Progenitor cell of endocrine pancreas (in vitro differentiated cells): ENCODE data around the gene VARS2. TPM values are rescaled to one million over a fixed set of nuclear protein-coding genes. Genes with fewer than 3 reads are reported as not detected.
"Not testable (repeated sequence)": the region's sequence is repeated elsewhere in the genome, so short reads cannot be mapped to it uniquely, and the experiment has no call there.

Experiments used
- DNase-seq: peaks from one replicate; pipeline ENCODE4 v3.0.0; 2021; ENCODE audit warnings: low spot score; ENCODE audit not compliant: unreplicated experiment
- H3K27ac Mint-ChIP-seq: 2 replicates; pipeline ENCODE4 v1.8.0; 2021; ENCODE audit warnings: mild to moderate bottlenecking, moderate library complexity, mixed read lengths
- H3K27me3 Mint-ChIP-seq: 2 replicates; pipeline ENCODE4 v1.8.0; 2021; ENCODE audit warnings: mixed read lengths
- H3K36me3 Mint-ChIP-seq: 2 replicates; pipeline ENCODE4 v1.8.0; 2022; ENCODE audit warnings: mixed read lengths; ENCODE audit not compliant: insufficient read depth
- H3K4me1 Mint-ChIP-seq: 2 replicates; pipeline ENCODE4 v1.8.0; 2021; ENCODE audit warnings: low read depth, mixed read lengths
- H3K4me3 Mint-ChIP-seq: 2 replicates; pipeline ENCODE4 v1.8.0; 2021; ENCODE audit warnings: low read depth, mild to moderate bottlenecking, moderate library complexity, mixed read lengths
- H3K9me3 Mint-ChIP-seq: 2 replicates; pipeline ENCODE4 v1.8.0; 2021; ENCODE audit warnings: low read depth, mixed read lengths
- total RNA-seq: library from RNA; stranded (reverse); gene quantifications from 2 replicates; pipeline ENCODE4 v1.2.1, GENCODE V29; 2021
- TF ChIP-seq, protein P1 (sequence below): fragments of 200-600 bp; sonication (generic); IDR thresholded peaks from one replicate; pipeline ENCODE4 v1.5.0; 2021; ENCODE audit warnings: antibody characterized with exemption, mild to moderate bottlenecking; ENCODE audit not compliant: unreplicated experiment

The VARS2 gene
- total RNA-seq, 1 donor from 2014 or later: 58.0 TPM

DNA sequence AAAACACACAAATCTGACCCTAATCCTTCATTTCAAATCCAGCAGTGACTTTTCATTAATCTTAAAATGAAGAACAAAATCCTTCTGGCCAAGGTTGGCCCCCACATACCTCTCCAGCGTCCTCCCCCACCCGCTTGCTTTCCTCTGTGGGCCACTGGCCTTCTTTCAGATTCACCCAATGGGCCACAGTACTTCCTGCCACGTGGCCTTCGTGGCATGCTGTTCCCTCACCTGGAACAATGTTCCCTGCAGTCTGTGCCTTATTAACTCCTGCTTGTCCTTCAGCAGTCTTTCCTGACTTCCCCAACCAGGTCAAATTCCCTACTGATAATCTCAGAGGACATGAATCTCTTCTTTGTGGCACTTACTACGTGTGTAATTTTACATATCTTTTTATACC, 11.3 kb upstream of the VARS2 start:
- Mint-ChIP-seq H3K4me1 (peaks cover 3% of the 10 kb centered on the region), H3K4me3 (no peak overlapping the region), H3K27me3 (no peaks in the 10 kb centered on the region), H3K36me3 (peaks cover 8% of the 10 kb centered on the region), H3K27ac (peak overlapping the region; percentile 70), H3K9me3 (no peaks in the 10 kb centered on the region)
- no peak for DNase-seq
- TF ChIP-seq, protein P1, sequence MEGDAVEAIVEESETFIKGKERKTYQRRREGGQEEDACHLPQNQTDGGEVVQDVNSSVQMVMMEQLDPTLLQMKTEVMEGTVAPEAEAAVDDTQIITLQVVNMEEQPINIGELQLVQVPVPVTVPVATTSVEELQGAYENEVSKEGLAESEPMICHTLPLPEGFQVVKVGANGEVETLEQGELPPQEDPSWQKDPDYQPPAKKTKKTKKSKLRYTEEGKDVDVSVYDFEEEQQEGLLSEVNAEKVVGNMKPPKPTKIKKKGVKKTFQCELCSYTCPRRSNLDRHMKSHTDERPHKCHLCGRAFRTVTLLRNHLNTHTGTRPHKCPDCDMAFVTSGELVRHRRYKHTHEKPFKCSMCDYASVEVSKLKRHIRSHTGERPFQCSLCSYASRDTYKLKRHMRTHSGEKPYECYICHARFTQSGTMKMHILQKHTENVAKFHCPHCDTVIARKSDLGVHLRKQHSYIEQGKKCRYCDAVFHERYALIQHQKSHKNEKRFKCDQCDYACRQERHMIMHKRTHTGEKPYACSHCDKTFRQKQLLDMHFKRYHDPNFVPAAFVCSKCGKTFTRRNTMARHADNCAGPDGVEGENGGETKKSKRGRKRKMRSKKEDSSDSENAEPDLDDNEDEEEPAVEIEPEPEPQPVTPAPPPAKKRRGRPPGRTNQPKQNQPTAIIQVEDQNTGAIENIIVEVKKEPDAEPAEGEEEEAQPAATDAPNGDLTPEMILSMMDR: no peak

DNA sequence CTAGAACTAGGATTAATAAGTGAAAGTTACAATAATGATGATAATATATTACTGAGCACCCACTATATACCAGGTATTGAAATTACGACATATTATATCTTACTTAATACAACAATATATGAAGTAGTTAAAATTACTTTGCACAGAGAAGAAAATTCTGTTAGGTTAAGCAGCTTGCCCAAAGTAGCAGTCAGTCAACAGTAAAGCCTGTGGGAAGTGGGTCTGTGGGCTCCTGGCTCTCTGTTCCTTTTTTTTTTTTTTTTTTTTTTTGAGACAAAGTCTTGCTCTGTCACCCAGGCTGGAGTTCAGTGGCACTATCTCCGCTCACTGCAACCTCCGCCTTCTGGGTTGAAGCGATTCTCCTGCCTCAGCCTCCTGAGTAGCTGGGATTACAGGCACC, 10.8 kb upstream of the VARS2 start:
- no peak for DNase-seq
- Mint-ChIP-seq H3K4me3 (no peak overlapping the region), H3K4me1 (peaks cover 5% of the 10 kb centered on the region), H3K27me3 (no peaks in the 10 kb centered on the region), H3K9me3 (no peaks in the 10 kb centered on the region), H3K36me3 (peaks cover 7% of the 10 kb centered on the region), H3K27ac (no peak overlapping the region)
- TF ChIP-seq, protein P1: no peak

DNA sequence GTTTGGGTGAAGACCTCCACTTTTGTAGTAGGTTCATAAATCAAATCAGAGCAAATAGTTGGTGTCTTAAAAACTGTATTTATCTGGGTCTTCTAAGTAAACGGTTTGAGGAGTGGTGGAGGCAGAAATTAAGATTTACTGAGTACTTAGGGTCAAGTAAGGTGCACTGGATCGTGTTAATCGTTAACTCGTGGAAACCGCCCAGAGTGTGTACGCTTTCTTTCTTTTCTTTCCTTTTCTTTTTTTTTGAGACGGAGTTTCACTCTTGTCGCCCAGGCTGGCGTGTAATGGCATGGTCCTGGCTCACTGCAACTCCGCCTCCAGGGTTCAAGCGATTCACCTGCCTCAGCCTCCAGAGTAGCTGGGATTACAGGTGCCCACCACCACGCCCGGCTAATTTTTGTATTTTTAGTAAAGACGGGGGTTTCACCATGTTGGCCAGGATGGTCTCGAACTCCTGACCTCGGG, 6.7 kb upstream of the VARS2 start:
- not testable (repeated sequence) for H3K9me3 Mint-ChIP-seq, DNase-seq, H3K27me3 Mint-ChIP-seq
- H3K4me3 Mint-ChIP-seq: peak overlapping the region; percentile 98
- H3K4me1 Mint-ChIP-seq: peaks cover 14% of the 10 kb centered on the region
- H3K27ac Mint-ChIP-seq: peak overlapping the region; percentile 92
- peaks cover 13% of the 10 kb centered on the region for H3K36me3 Mint-ChIP-seq

DNA sequence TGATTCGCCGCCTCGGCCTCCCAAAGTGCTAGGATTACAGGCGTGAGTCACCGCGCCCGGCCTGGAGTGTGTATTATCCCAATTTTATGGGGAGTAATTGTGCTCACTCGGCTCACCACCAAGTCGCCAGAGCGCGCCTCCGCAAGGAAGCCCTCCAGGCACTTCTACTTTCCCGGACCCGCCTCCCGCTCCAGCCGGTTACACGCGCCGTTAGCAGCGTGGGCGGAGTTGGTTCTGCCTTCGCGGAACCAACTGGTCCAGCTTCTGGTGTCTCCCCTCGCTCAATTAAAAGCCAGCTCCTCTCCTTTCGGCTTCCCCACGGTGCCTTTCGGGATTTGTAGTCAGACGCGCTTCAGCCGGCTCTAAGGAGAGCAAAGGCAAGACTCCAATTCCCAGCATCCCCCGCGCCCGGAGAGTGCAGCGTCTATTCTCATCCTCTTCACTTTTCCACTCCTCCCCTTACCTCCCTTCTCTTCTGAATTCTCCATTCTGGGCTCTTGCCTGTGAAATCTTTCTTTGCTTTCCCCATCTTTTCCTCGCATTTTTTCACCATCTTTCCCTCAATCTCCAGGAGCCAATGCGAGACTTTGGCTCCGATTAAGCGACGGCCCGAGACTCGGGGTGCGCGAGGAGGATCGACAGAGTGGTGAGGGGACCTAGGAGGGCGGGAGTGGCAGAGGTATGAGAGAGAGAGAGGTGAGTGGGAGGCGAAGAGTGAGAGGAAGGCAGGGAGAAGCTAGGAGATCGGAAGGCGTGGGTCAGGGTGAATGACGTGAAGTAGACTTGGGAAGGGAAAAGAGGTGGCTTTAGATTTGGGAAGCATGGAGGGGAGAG, 6.1 kb upstream of the VARS2 start, which contains the start of gene GTF2H4:
Gene GTF2H4 (plus strand): TSS at position 450 of the 834 bp plus-strand sequence.
- peak within 1 kb of the TSS; percentile 92 for H3K27ac Mint-ChIP-seq
- peak within 1 kb of the TSS; percentile 98 for H3K4me3 Mint-ChIP-seq
- peaks cover 15% of the 10 kb centered on the region for H3K36me3 Mint-ChIP-seq
- TF ChIP-seq, protein P1: no peak
- no peaks in the 10 kb centered on the region for H3K9me3 Mint-ChIP-seq
- no peaks in the 10 kb centered on the region for H3K27me3 Mint-ChIP-seq
- peaks cover 14% of the 10 kb centered on the region for H3K4me1 Mint-ChIP-seq
- DNase-seq: peak; percentile 82

DNA sequence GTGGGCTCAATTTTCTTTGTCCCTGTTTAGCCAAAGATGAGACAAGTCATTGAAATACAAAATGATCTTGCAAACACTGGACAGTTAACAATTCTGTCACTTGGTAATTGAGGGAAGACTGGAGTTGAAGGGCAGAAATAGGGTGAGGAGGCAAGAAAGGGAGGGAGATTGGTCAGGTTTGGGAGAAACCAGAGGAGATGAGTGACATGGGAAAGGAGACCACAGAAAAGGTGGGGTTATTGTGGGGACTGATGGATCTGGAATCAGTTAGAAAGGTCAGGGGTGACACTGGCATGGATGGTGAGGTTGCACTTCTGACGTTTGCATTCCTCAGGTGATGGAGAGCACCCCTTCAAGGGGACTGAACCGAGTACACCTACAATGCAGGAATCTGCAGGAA, 5.3 kb upstream of the VARS2 start:
- TF ChIP-seq, protein P1: no peak
- no peak for DNase-seq
- Mint-ChIP-seq H3K9me3 (no peaks in the 10 kb centered on the region), H3K4me3 (peak overlapping the region; percentile 98), H3K27me3 (no peaks in the 10 kb centered on the region), H3K36me3 (peaks cover 15% of the 10 kb centered on the region), H3K27ac (no peak overlapping the region), H3K4me1 (peaks cover 16% of the 10 kb centered on the region)

DNA sequence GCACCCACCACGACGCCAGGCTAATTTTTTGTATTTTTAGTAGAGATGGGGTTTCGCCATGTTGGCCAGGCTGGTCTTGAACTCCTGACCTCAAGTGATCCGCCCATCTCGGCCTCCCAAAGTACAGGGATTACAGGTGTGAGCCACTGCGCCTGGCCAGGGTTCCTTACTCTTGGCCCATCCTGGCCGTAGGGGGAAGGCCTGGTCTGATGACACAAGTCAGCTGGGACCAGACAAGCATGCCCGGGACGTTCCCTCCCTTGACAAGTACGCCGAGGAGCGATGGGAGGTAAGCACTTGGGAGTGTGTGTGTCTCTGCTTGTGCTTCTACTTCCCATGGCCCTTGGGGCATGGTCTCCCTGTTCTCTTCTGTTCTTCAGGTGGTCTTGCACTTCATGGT, 3.6 kb upstream of the VARS2 start:
- not testable (repeated sequence) for H3K27ac Mint-ChIP-seq, H3K27me3 Mint-ChIP-seq, H3K4me3 Mint-ChIP-seq, H3K9me3 Mint-ChIP-seq, DNase-seq
- H3K36me3 Mint-ChIP-seq: peaks cover 15% of the 10 kb centered on the region
- H3K4me1 Mint-ChIP-seq: peaks cover 23% of the 10 kb centered on the region
